Testis (tissue), 2 donors: ENCODE measurements around the gene SLC24A3.

ENCODE experiments used
- POLR2A ChIP-seq: fragments of 450-650 bp; IDR thresholded peaks from one replicate; pipeline ENCODE4 v1.6.1; 2017; ENCODE audit warnings: antibody characterized with exemption, mild to moderate bottlenecking, moderate library complexity
- TF ChIP-seq, protein P1 (sequence below), 3 experiments: fragments of 450-650 bp in 2 of 3; fragments of 200-600 bp in 1 of 3; sonication (generic) in 1 of 3; IDR thresholded peaks; one replicate each; pipeline ENCODE4 v1.5.1; 2016 to 2019; ENCODE audit warnings: antibody characterized with exemption in 3 of 3, mild to moderate bottlenecking in 2 of 3, moderate library complexity in 1 of 3

DNA sequence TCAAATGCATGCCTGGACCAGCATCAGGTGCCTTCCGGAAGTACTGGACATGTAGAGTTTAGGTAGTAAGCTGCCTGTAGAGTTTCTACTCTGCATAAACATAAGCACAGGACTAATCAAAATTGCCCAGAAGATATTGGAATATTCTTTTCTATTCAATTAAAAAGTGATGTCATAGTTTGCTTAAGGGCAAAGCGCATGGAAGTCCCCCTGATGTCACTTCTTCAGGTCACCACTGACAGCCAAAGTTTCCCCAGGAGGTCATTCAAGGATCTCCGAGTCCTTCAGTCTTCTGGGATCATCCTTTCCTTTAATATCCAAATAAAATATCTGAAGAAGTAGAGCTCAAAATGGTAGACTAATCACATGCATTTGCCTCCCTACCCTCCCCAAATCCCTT, 528.1 kb downstream of the SLC24A3 start:
- TF ChIP-seq, protein P1, sequence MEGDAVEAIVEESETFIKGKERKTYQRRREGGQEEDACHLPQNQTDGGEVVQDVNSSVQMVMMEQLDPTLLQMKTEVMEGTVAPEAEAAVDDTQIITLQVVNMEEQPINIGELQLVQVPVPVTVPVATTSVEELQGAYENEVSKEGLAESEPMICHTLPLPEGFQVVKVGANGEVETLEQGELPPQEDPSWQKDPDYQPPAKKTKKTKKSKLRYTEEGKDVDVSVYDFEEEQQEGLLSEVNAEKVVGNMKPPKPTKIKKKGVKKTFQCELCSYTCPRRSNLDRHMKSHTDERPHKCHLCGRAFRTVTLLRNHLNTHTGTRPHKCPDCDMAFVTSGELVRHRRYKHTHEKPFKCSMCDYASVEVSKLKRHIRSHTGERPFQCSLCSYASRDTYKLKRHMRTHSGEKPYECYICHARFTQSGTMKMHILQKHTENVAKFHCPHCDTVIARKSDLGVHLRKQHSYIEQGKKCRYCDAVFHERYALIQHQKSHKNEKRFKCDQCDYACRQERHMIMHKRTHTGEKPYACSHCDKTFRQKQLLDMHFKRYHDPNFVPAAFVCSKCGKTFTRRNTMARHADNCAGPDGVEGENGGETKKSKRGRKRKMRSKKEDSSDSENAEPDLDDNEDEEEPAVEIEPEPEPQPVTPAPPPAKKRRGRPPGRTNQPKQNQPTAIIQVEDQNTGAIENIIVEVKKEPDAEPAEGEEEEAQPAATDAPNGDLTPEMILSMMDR (IDR thresholded peaks at IDR 0.05): no peak
- no peak for TF ChIP-seq POLR2A
